Prostate gland (tissue), 2 donors: ENCODE data around the gene PTGES3. TPM values are rescaled to one million over a fixed set of nuclear protein-coding genes. Genes with fewer than 3 reads are reported as not detected.
"Not testable (repeated sequence)": the region's sequence is repeated elsewhere in the genome, so short reads cannot be mapped to it uniquely, and the experiment has no call there.

Experiments used
- DNase-seq: peaks from one replicate; pipeline ENCODE4 v3.0.0-alpha.2; 2019; ENCODE audit warnings: low spot score
- H3K27ac ChIP-seq, 2 donors: fragments of 200-600 bp; sonication (generic); 2 replicates each; pipeline ENCODE4 v1.5.1; 2017 to 2019
- H3K27me3 ChIP-seq: fragments of 200-600 bp; sonication (generic); replicated peaks from 2 replicates; pipeline ENCODE4 v1.5.1; 2019; ENCODE audit not compliant: insufficient read depth
- H3K36me3 ChIP-seq, 2 donors: fragments of 200-600 bp; sonication (generic); 1 replicate in 1 of 2; 2 replicates in 1 of 2; pipeline versions ENCODE4 v1.5.1 to v1.8.1; 2017 to 2019
- H3K4me1 ChIP-seq: fragments of 200-600 bp; sonication (generic); replicated peaks from 2 replicates; pipeline ENCODE4 v1.5.1; 2019
- H3K4me3 ChIP-seq, 2 donors: fragments of 200-600 bp; sonication (generic); 2 replicates each; pipeline ENCODE4 v1.5.1; 2017 to 2019
- H3K9me3 ChIP-seq: fragments of 200-600 bp; sonication (generic); 2 replicates; pipeline ENCODE4 v1.5.1; 2017
- CTCF ChIP-seq, 4 experiments: fragments of 200-600 bp in 2 of 4; fragments of 450-650 bp in 2 of 4; sonication (generic) in 2 of 4; IDR thresholded peaks; 1 replicate in 3 of 4; 2 replicates in 1 of 4; pipeline ENCODE4 v1.5.1; 2016 to 2019; ENCODE audit warnings: antibody characterized with exemption in 4 of 4, mild to moderate bottlenecking in 2 of 4, moderate library complexity in 2 of 4
- POLR2A ChIP-seq: fragments of 450-650 bp; IDR thresholded peaks from one replicate; pipeline ENCODE4 v1.6.1; 2016; ENCODE audit warnings: antibody characterized with exemption, mild to moderate bottlenecking
- POLR2AphosphoS5 ChIP-seq: sonication (generic); formaldehyde crosslinking; IDR thresholded peaks from one replicate; pipeline ENCODE4 v1.6.1; 2017; ENCODE audit warnings: antibody characterized with exemption
- WGBS: methylation state at CpG from one replicate; pipeline ENCODE4 v1.1.5; 2018; 5-methylcytosine and 5-hydroxymethylcytosine counted together
- intact Hi-C: fragments of 100-400 bp; cut with DNase I; formaldehyde crosslinking; loops from one replicate; pipeline ENCODE4 v1.14.2; 2022
- total RNA-seq, 2 donors: library from RNA; depleted of rRNA; stranded (reverse); fragments of >200 nt; gene quantifications; one replicate each; pipeline ENCODE4 v1.1.0, GENCODE V29; 2016

Gene PTGES3
- total RNA-seq, 2 donors from 2014 or later: 94.6 to 125 TPM

- Histone ChIP-seq H3K27me3 (no peaks in the 10 kb centered on the region), H3K4me3 (no peak overlapping the region), H3K4me1 (no peaks in the 10 kb centered on the region), H3K36me3 (peaks cover 0 to 3% of the 10 kb centered on the region in 2 donors), H3K9me3 (no peaks in the 10 kb centered on the region), H3K27ac (no peak overlapping the region)
- intact Hi-C loops: no loop called here
- no peak for TF ChIP-seq POLR2A
- TF ChIP-seq CTCF (IDR thresholded peaks at IDR 0.05): no peak
- TF ChIP-seq POLR2AphosphoS5: no peak
- WGBS: 91% methylated on average over 7 of the region's 7 CpGs
- DNase-seq: no peak
These were observed 26.5 kb downstream of the PTGES3 start for GRCh38 chr12:56661560-56661959.

GRCh38 chr12:56658921-56659320 lies 29.2 kb downstream of the PTGES3 start:
- Histone ChIP-seq H3K36me3 (no peaks in the 10 kb centered on the region), H3K27me3 (no peaks in the 10 kb centered on the region), H3K4me3 (no peak overlapping the region), H3K9me3 (no peaks in the 10 kb centered on the region), H3K4me1 (no peaks in the 10 kb centered on the region), H3K27ac (no peak overlapping the region)
- no peak for DNase-seq
- intact Hi-C loops: no loop called here
- no peak for TF ChIP-seq POLR2AphosphoS5
- TF ChIP-seq CTCF (IDR thresholded peaks at IDR 0.05): no peak
- TF ChIP-seq POLR2A: no peak
- 93% methylated on average over 1 of the region's 1 CpG for WGBS

DNA sequence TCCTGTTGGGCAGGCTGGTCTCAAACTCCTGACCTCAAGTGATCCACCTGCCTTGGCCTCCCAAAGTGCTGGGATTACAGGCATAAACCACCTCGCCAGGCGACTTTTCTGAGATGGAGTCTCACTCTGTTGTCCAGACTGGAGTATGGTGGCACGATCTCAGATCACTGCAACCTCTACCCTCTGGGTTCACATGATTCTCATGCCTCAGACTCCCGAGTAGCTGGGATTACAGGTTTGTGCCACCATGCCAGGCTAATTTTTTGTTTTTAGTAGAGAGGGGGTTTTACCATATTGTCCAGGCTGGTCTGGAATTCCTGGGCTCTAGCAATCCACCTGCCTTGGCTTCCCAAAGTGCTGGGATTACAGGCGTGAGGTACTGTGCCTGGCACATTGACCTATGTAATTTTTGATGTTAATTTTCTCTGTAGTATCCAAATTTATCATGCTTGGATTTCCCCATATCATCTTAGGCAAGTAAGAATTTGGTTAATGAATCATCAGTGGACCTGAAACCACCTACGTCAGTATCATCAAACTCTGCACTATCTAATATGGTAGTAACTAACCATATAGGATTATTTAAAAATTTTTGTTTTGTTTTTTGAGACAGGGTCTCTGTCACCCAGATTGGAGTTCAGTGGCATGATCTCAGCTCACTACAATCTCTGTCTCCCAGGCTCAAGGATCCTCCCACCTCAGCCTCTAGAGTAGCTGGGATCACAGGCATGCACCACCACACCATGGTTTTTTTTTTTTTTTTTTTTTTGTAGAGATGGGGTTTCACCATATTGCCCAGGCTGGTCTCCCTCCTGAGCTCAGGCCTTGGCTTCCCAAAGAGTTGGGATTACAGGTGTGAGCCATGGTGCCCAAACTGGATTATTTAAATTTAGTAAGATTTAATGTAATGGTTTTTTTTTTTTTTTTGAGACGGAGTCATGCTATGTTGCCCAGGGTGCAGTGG lies 30.4 kb downstream of the PTGES3 start:
- 93% methylated on average over 7 of the region's 7 CpGs for WGBS
- H3K27ac ChIP-seq: no peak overlapping the region
- H3K4me1 ChIP-seq: no peaks in the 10 kb centered on the region
- intact Hi-C loops: no loop called here
- no peak overlapping the region for H3K4me3 ChIP-seq
- no peak for TF ChIP-seq CTCF (IDR thresholded peaks at IDR 0.05)
- TF ChIP-seq POLR2A: no peak
- no peak for TF ChIP-seq POLR2AphosphoS5
- no peaks in the 10 kb centered on the region for H3K9me3 ChIP-seq
- no peak for DNase-seq
- no peaks in the 10 kb centered on the region for H3K27me3 ChIP-seq
- no peaks in the 10 kb centered on the region for H3K36me3 ChIP-seq

DNA sequence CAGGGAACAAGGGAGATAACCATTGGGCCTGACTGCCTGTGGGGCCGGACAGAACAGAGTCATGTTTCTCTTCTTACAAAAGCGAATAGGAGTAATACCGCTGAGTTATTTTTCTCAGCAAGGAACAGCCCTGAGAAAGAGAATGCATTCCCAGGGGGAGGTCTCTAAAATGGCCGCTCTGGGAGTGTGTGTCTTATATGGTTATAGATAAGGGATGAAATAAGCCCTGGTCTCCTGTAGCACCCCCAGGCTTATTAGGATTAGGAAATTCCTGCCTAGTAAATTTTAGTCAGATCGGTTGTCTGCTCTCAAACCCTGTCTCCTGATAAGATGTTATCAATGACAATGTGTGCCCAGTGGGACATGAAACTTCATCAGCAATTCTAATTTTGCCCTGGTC lies 34.3 kb downstream of the PTGES3 start:
- intact Hi-C loops, H3K4me3 ChIP-seq, H3K9me3 ChIP-seq, H3K27ac ChIP-seq, H3K4me1 ChIP-seq, DNase-seq, H3K27me3 ChIP-seq, H3K36me3 ChIP-seq: not testable (repeated sequence)
- WGBS: 94% methylated on average over 5 of the region's 5 CpGs

- not testable (repeated sequence) for H3K27me3 ChIP-seq, DNase-seq, H3K9me3 ChIP-seq, H3K4me1 ChIP-seq, H3K4me3 ChIP-seq, H3K36me3 ChIP-seq, H3K27ac ChIP-seq
- intact Hi-C loops: loop anchor here (5.0 kb wide), 1 partner anchor 39 kb away; the partner anchor contains the start of gene PTGES3
- WGBS: 92% methylated on average over 9 of the region's 9 CpGs
These were observed 40.1 kb downstream of the PTGES3 start for GRCh38 chr12:56648023-56648422.
